Activated CD4-positive, CD25-positive, alpha-beta regulatory T cell treated with anti-CD3 and anti-CD28 coated beads, Interleukin-2, amount 50 U/mL, for 16 hours (primary cell): ENCODE results near the gene MAMDC2.

ENCODE experiments used
- DNase-seq: peaks from one replicate; pipeline ENCODE4 v3.0.0-alpha.2; 2020; ENCODE audit warnings: low read depth, low spot score

The MAMDC2 gene

GRCh38 chr9:70043689-70044489, at the start of gene MAMDC2:
MAMDC2 (plus strand) TSS chr9:70043848; CDS start chr9:70044198, 350 bp downstream.
- DNase-seq = no peak

- no peak for DNase-seq
Measured at GRCh38 chr9:69995846-69996245, 47.8 kb upstream of the MAMDC2 start.

GRCh38 chr9:69996967-69997366, 46.7 kb upstream of the MAMDC2 start:
- no peak for DNase-seq

GRCh38 chr9:69997524-69997923, 46.1 kb upstream of the MAMDC2 start:
- DNase-seq = no peak

- no peak for DNase-seq
Measured at GRCh38 chr9:69999315-69999714, 44.3 kb upstream of the MAMDC2 start.

- DNase-seq = no peak
Measured at GRCh38 chr9:70000469-70000868, 43.2 kb upstream of the MAMDC2 start.

DNA sequence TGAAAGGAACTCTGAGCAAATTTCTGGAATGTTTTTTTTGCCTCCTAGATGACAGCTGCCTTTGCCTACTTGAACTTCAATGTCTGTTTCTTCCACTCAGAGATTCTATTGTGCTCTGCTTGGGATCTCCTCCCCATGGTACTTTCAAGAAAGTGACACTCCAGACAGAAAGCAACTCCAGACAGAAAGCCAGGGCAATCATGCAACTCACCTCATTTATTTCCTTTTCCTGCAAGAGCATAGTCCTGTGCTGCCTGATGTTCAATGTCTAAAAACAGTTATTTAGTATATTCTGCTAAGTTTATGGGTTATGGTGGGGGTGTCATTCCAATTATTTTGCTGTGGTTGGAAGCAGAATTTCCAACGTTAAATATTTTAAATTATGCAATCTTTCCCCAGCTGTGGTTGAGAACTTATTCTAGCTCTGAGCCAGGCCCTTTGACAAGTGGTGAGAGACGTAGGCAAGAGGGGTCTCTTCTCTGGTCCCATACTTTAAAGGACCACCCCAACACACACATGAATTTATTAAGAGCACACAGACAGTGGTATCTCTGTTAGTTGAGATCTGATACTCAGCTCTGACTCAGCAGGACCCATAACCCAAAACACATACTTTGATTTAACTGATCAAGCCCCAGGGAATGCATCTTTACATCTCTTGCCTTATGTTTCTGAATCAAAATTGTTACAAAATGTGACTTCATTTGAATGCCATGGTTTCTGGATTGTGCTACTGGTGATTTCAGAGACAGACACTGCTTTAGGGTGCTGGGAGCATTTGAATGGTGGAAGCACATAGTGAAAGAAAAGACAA, 39.5 kb upstream of the MAMDC2 start:
- no peak for DNase-seq

GRCh38 chr9:70006306-70006705, 37.3 kb upstream of the MAMDC2 start:
- no peak for DNase-seq

DNA sequence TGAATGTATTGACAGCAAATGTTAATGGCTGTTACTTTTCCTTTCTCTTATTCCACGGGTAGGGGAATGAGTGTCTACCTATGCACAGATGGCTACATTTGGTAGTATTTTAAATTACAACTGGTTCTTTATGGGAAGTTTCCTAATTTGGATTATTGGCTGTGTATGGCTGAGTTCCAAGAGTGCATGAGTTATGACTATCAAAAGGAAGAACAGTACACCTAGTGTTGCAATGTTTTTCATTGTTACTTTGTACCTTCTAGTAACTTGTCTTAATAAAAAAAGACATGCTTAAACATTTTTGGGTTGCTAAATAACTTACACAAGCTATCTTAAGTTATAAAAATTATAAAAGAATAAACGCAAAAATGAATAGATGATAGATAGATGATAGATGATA, 35.8 kb upstream of the MAMDC2 start:
- DNase-seq = no peak

DNA sequence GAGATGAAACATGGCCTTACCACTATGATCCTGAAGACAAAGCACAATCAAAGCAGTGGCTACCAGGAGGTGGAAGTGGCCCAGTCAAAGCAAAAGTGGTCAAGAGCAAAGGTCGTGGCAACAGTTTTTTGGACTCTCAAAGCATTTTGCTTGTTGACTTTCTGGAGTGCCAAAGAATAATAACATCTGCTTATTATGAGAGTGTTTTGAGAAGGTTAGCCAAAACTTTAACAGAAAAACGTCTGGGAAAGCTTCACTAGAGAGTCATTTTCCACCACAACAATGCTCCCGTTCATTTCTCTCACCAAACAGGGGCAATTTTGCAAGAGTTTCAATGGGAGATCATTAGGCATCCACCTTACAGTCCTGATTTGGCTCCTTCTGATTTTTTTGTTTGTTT, 33.6 kb upstream of the MAMDC2 start:
- DNase-seq = no peak

DNA sequence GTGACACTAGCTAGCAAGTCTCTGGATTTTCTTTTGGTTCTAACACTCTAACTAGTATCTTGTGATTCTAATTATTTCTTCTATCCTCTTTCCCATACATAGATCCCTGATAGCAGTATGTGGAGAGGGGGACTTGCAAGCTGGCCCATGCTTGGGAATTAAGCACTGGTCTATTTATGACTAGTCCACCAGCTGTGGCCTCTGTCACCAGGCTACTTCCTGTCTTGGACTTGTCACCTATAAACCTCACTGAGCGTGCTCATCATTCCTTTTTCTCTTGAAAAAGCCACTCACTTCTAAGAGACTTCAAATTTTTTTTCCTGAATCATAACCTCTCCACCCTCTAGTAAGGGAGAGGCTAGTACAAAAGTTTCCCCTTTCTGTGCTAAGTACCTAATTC, 32.3 kb upstream of the MAMDC2 start:
- DNase-seq = no peak

DNA sequence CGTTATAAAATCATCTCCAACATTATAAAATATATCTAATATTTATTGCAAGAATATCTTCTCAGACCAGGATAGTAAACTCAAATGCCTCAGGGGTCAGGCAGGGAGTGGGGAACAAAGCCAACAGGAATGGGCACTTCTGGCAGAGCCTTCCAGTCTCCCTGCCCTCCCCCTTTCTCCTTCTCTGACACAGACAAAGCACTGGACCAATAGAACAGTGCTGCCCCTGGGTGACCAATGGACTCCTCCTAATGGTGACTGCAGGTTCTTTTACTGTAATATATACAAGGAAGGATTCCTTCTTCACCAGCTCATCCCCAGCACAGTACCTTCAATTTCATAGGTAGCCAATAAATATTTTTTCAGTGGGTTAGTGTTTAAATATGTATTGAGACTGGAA, 31.1 kb upstream of the MAMDC2 start:
- DNase-seq = no peak

DNA sequence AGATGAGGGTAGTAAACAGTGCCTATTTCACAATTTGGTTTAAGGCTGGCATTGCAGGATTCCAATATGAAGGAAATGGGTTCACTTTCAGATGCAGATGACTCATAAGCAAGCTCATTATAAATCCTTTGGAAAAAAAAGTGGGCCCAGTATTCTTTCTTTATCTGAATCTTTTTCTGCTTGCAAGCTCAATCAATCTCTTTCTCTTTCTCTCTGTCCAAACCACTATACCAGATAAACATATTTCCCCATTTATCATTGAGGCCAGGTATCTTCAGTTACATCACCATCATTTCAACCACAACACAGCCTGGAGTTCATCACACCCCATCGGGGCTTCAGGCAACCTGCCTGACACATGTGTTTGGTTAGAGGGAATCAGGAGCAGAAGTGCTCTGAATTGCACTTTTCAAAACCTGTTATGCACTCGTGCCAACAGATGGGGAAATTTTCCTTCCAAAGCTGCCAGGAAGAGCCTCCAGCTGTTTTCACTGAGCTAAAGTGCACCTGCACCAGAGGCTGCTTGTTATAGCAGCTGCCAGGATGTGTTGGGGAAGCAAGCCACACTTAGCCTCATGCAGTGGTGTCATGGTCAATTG, 30.0 kb upstream of the MAMDC2 start:
- DNase-seq = no peak

DNA sequence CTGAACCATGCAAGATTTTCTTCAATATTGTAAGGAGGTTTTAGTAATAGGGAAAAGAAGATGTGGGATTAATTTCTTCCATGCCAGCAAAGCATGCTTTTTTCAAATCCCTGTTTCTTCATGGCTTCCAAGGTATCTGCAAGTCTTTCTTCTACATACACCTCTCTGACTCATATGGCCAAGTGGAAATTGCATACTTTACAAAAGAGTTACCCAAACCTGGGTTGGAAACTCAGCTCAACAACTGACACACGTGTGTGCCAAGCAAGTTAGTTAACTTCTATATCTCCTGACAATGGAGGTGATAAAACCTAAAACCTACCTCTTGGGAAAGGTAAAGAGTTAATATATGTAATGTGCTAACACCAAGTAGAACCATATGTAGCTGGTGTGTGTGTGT, 28.5 kb upstream of the MAMDC2 start:
- no peak for DNase-seq

DNA sequence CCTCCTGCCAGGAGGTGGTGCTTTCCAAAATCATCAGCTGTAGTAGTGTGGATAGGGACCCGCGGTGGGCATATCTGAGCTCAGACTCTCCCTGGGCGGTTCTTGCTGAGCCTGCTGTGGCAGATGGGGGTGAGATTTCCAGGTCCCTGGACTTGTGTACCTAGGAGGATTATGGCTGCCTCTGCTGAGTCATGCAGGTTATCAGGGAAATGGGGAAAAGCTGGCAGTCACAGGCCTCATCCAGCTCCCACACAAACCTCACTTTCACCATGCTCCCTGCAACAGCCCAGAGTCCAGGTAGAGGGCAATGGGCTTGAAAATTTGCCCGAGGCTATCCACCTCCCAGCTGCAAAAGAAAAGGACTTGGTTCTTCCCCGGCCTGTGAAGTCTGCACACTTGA, 23.4 kb upstream of the MAMDC2 start:
- no peak for DNase-seq

DNA sequence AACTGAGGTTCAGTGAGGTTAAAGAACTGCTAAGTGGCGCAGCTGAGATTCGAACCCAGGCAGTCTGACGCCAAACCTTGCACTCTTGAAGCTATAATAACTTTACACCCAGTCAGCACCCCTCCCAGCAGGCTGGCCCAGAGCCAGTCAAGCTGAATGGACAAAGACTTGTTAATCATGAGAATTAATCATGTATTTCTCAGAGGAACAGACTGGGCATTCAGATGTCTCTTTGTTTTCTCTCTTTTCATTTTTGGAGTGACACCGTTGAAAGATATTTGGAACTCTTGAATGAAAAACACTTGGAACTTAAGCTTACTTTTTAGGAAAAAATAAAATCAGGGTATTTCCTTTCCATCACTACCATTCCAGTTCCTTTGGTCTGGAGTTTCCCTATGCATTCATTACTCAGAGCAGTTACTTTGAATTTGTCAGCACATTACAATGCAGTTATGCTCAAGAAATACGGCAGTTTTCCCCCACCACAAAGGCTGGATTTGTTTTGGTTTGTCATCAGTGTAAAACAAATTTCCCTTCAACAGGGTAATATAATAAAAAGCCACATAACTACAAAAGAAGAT, 22.6 kb upstream of the MAMDC2 start:
- no peak for DNase-seq

GRCh38 chr9:70028287-70028686, 15.4 kb upstream of the MAMDC2 start:
- no peak for DNase-seq

DNA sequence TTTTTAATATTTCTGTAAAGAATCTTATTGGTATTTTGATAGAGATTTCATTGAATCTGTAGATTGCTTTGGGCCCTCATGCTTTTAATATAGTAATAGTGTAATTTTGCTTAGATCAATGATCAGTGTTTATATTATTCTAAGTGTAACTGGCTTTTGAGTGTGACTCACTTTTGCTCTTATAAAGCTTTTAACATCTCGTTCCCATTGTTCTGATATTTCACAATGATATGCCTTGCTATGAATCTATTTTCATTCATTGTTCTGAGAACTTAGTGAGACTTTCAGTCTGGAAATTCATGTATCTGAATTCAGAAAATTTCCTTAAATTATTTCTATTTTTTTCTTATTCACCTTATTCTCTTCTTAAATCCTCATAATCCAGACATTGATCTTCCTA, 13.5 kb upstream of the MAMDC2 start:
- no peak for DNase-seq

DNA sequence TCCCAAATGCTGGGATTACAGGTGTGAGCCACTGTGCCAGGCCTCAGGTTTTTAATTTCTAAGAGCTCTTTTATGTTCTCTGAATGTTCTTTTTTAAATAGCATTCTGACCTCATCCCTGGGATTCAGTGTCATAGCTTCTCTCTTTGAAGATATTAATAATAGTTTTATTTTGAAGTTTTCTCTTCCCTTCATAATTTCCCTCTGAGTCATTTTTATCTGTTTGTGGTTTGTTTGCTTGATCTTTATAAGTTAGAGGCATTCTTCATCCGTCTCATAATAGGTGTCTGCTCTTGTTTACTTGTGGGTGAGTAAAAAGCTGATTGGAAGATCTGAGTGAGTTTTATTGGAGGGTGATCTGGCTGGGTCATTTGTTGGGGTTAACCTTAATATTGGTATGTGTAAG, 12.5 kb upstream of the MAMDC2 start:
- DNase-seq = no peak

DNA sequence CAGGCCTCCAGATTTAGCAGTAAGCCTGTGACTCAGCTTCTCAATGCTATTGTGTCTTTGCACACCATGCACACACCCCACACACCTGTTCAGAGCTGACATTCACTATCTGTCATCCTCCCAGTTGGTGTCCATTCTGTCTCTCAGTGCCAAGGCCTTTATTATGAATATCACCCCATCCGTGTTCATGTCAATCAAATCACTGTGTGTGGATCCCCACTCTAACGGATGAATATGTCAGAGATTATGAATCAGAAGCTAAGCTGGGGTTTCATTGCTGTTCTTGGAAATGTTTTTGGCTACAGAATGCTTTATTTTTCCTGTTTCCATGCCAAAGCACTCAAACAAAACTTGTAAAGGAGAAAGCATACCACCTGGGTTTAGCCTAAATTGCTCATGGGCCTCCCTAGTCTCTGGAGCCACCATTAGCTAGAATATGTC, 9.4 kb upstream of the MAMDC2 start:
- no peak for DNase-seq

DNA sequence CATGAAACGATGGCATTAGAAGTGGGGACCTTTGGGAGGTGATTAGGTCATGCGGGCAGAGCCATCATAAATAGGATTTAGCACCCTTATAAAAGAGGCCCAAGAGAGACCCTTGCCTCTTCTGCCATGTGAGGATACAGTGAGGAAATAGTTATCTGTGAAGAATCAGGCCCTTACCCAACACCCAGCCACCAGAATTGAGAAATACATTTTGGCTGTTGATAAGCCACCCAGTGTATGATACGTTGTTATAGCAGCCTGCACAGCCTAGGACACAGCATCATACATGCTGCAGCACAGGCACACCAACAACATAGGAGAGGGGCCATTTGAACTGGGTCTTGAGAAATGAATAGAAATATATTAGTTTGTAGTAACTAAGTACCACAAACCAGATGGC, 8.0 kb upstream of the MAMDC2 start:
- DNase-seq = no peak

DNA sequence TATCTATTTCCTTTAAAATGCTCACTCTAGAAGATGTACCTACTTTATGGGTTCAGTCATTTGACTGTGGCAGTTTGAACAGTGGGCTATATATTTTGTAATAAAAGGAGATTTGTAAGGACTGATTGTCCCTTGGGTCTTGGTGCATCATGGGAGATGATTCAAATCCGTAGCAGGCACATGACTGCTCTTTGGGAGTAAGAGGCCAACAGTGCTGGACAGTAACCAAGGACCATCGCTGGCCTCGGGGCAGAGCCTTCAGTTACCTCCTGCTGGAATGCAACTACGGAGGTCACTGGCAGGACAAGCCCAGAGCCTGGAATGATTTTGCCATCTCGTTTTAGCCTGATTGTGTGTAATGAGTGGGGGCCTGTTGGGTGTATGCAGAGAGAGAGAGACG, 7.0 kb upstream of the MAMDC2 start:
- DNase-seq = no peak
